Measurements from ENCODE around the gene PIGO.

- TF ChIP-seq CTCF (conservative IDR thresholded peaks at IDR 0.05) = no peak
- no peak for TF ChIP-seq ZFX (IDR thresholded peaks at IDR 0.05)
These were observed 22.2 kb downstream of the PIGO start for GRCh38 chr9:35074141-35074540.
